Posterior cingulate gyrus (tissue), 11 donors: ENCODE results near the gene ZIC1.

ENCODE experiments used
- DNase-seq, 10 donors: peaks; one replicate each; pipeline versions ENCODE4 v3.0.0 to v3.0.0-alpha.2; 2020 to 2021; ENCODE audit warnings: mixed read lengths in 3 of 10
- intact Hi-C: fragments of 100-400 bp; cut with DNase I; formaldehyde crosslinking; loops from one replicate; pipeline ENCODE4 v1.15.1; 2023

ZIC1 gene

GRCh38 chr3:147462856-147463255, 53.7 kb downstream of the ZIC1 start:
- no peak for DNase-seq
- intact Hi-C loops, result no loop called here
